GM12891 (cell line): ENCODE measurements around the gene ZP2.

Source experiments
- POLR2A ChIP-seq: IDR thresholded peaks from 2 replicates; pipeline ENCODE4 v1.6.1; 2011; ENCODE audit warnings: low read depth, low read length, control low read depth
- POLR2AphosphoS5 ChIP-seq: IDR thresholded peaks from 2 replicates; pipeline ENCODE4 v1.6.1; 2011; ENCODE audit warnings: low read depth, low read length, control low read depth
- POU2F2 ChIP-seq: IDR thresholded peaks from 2 replicates; pipeline ENCODE4 v1.6.1; 2011; ENCODE audit warnings: low read depth, mild to moderate bottlenecking, control low read depth, low read length, moderate library complexity
- TAF1 ChIP-seq: IDR thresholded peaks from 2 replicates; pipeline ENCODE4 v1.6.1; 2011; ENCODE audit warnings: low read depth, low read length, control low read depth

GRCh38 chr16:21164521-21165168, 46.7 kb downstream of the ZP2 start:
- TF ChIP-seq POLR2AphosphoS5 (no peak), POLR2A (no peak), TAF1 (no peak), POU2F2 (no peak)
